Progenitor cell of endocrine pancreas (in vitro differentiated cells): ENCODE data around the gene TRAPPC2L. TPM values are rescaled to one million over a fixed set of nuclear protein-coding genes. Genes with fewer than 3 reads are reported as not detected.

Experiments
- DNase-seq: peaks from one replicate; pipeline ENCODE4 v3.0.0; 2021; ENCODE audit warnings: low spot score; ENCODE audit not compliant: unreplicated experiment
- H3K27ac Mint-ChIP-seq: 2 replicates; pipeline ENCODE4 v1.8.0; 2021; ENCODE audit warnings: mild to moderate bottlenecking, moderate library complexity, mixed read lengths
- H3K27me3 Mint-ChIP-seq: 2 replicates; pipeline ENCODE4 v1.8.0; 2021; ENCODE audit warnings: mixed read lengths
- H3K36me3 Mint-ChIP-seq: 2 replicates; pipeline ENCODE4 v1.8.0; 2022; ENCODE audit warnings: mixed read lengths; ENCODE audit not compliant: insufficient read depth
- H3K4me1 Mint-ChIP-seq: 2 replicates; pipeline ENCODE4 v1.8.0; 2021; ENCODE audit warnings: low read depth, mixed read lengths
- H3K4me3 Mint-ChIP-seq: 2 replicates; pipeline ENCODE4 v1.8.0; 2021; ENCODE audit warnings: low read depth, mild to moderate bottlenecking, moderate library complexity, mixed read lengths
- H3K9me3 Mint-ChIP-seq: 2 replicates; pipeline ENCODE4 v1.8.0; 2021; ENCODE audit warnings: low read depth, mixed read lengths
- CTCF ChIP-seq: fragments of 200-600 bp; sonication (generic); IDR thresholded peaks from one replicate; pipeline ENCODE4 v1.5.0; 2021; ENCODE audit warnings: antibody characterized with exemption, mild to moderate bottlenecking; ENCODE audit not compliant: unreplicated experiment
- total RNA-seq: library from RNA; stranded (reverse); gene quantifications from 2 replicates; pipeline ENCODE4 v1.2.1, GENCODE V29; 2021

TRAPPC2L gene
- total RNA-seq, 1 donor from 2014 or later: 74.9 TPM

DNA sequence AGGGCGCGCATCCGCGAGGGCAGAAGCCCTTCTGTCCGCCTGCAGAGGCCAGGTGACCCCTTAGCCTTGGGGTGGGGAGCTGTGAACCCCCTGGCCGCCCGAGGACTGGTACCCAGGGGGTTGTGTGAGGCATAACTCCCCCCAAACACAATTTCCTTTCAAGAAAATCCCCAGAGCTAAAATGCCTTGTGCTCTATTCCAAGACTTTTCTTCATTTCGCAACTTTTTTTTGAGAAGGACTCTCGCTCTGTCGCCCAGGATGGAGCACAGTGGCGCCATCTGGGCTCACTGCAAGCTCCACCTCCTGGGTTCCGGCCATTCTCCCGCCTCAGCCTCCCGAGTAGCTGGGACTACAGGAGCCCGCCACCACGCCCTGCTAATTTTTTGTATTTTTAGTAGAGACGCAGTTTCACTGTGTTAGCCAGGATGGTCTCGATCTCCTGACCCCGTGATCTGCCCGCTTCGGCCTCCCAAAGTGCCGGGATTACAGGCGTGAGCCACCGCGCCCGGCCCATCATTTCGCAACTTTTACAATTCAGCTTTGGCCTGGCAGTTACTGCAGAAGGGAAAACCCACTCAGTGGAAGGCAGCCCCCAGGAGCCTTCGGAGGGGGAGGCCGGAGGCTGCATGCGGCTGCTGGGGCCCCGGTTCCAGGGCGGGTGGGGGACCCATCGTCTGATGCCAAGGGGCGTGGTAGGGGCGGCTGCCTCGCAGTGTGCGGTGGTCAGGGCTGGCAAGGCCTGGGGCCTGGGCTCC, 44.2 kb upstream of the TRAPPC2L start:
- Mint-ChIP-seq H3K4me3 (peak overlapping the region; percentile 75), H3K27ac (peak overlapping the region; percentile 96), H3K36me3 (no peaks in the 10 kb centered on the region), H3K27me3 (no peaks in the 10 kb centered on the region), H3K4me1 (peaks cover 4% of the 10 kb centered on the region), H3K9me3 (no peaks in the 10 kb centered on the region)
- peak; percentile 10 for TF ChIP-seq CTCF
- DNase-seq: no peak

GRCh38 chr16:88813269-88814143, 43.4 kb upstream of the TRAPPC2L start:
- DNase-seq: no peak
- no peaks in the 10 kb centered on the region for H3K27me3 Mint-ChIP-seq
- no peak overlapping the region for H3K27ac Mint-ChIP-seq
- H3K36me3 Mint-ChIP-seq: no peaks in the 10 kb centered on the region
- no peaks in the 10 kb centered on the region for H3K9me3 Mint-ChIP-seq
- TF ChIP-seq CTCF: no peak
- H3K4me1 Mint-ChIP-seq: peaks cover 4% of the 10 kb centered on the region
- H3K4me3 Mint-ChIP-seq: peak overlapping the region; percentile 34

DNA sequence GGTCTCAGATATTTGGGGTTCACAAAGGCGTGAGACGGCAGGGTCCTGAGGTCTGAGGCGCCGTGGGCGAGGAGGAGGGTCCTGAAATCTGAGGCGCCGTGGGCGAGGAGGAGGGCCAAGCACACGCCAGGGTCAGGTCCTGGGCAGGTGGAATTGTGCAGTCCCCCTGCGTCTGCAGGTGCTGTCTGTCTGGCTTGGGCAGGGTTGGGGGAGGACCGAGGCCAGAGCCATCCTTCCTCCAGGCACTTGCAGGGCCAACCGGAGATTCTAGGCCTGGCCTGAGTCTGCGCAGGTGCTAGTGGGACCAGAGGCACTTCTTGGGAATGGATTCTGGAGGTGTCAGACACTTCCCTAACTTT, 42.8 kb upstream of the TRAPPC2L start:
- Mint-ChIP-seq H3K27ac (no peak overlapping the region), H3K36me3 (no peaks in the 10 kb centered on the region), H3K27me3 (no peaks in the 10 kb centered on the region), H3K9me3 (no peaks in the 10 kb centered on the region), H3K4me1 (peaks cover 4% of the 10 kb centered on the region), H3K4me3 (no peak overlapping the region)
- no peak for DNase-seq
- no peak for TF ChIP-seq CTCF

- no peaks in the 10 kb centered on the region for H3K36me3 Mint-ChIP-seq
- no peak for DNase-seq
- H3K27me3 Mint-ChIP-seq: no peaks in the 10 kb centered on the region
- peaks cover 4% of the 10 kb centered on the region for H3K4me1 Mint-ChIP-seq
- TF ChIP-seq CTCF: no peak
- no peaks in the 10 kb centered on the region for H3K9me3 Mint-ChIP-seq
- no peak overlapping the region for H3K4me3 Mint-ChIP-seq
- H3K27ac Mint-ChIP-seq: no peak overlapping the region
Measured at GRCh38 chr16:88815227-88815626, 41.7 kb upstream of the TRAPPC2L start.

GRCh38 chr16:88815901-88816589, 40.9 kb upstream of the TRAPPC2L start:
- Mint-ChIP-seq H3K27ac (no peak overlapping the region), H3K4me3 (no peak overlapping the region), H3K27me3 (no peaks in the 10 kb centered on the region), H3K9me3 (no peaks in the 10 kb centered on the region), H3K36me3 (no peaks in the 10 kb centered on the region), H3K4me1 (no peaks in the 10 kb centered on the region)
- peak; percentile 36 for DNase-seq
- peak; percentile 73 for TF ChIP-seq CTCF
